GM12878 (cell line): Measurements from ENCODE around the gene VIPR2. TPM values are rescaled to one million over a fixed set of nuclear protein-coding genes. Genes with fewer than 3 reads are reported as not detected.

ENCODE experiments used
- ATAC-seq: fragments of 200-7000 bp; cut with Tn5 transposase; 3 replicates; pipeline ENCODE4 v1.9.1; 2020; ENCODE audit warnings: mild to moderate bottlenecking, moderate library complexity
- BruUV-seq: library from RNA; stranded (reverse); fragments of 400-500 nt; replicated peaks from 2 replicates; lab custom pipeline; 2021; lab: Mats Ljungman, UMichigan
- CTCF ChIA-PET: fragments of 300-600 bp; sonication (Branson Sonifier 250); formaldehyde crosslinking; extraction: SDS; loops from one replicate; lab custom pipeline; 2021; ENCODE audit warnings: inconsistent platforms; lab: Yijun Ruan, JAX
- POLR2A ChIA-PET: fragments of 350-600 bp; formaldehyde crosslinking; extraction: SDS; loops from one replicate; lab custom pipeline; 2021; ENCODE audit warnings: inconsistent platforms; lab: Charles Lee
- RAD21 ChIA-PET: fragments of 300-600 bp; sonication (Branson Sonifier 250); formaldehyde crosslinking; loops from one replicate; lab custom pipeline; 2023; ENCODE audit warnings: antibody characterized with exemption; ENCODE audit not compliant: unreplicated experiment; lab: Charles Lee
- SMC1A ChIA-PET: fragments of 300-600 bp; sonication (Branson Sonifier 250); formaldehyde crosslinking; loops from one replicate; lab custom pipeline; 2023; ENCODE audit not compliant: unreplicated experiment, uncharacterized antibody; lab: Charles Lee
- DNase-seq: peaks from one replicate; pipeline ENCODE4 v3.0.0-alpha.2; 2011; ENCODE audit warnings: low read depth, low spot score
- FAIRE-seq: peaks from 3 replicates; lab custom pipeline; 2011; peaks lifted over from hg19 to GRCh38; lab: Jason Lieb, UNC
- H2AFZ ChIP-seq: 2 replicates; pipeline ENCODE4 v1.6.0; 2011; ENCODE audit warnings: low read depth, low read length, control low read depth; ENCODE audit not compliant: control insufficient read depth
- H3K27ac ChIP-seq: 2 replicates; pipeline ENCODE4 v1.5.1; 2011; ENCODE audit warnings: control low read depth; ENCODE audit not compliant: control insufficient read depth, insufficient read depth
- H3K27me3 ChIP-seq, 2 experiments: replicated peaks in 1 of 2; 2 replicates each; pipeline versions ENCODE4 v1.6.0 to v1.6.1; 2011; ENCODE audit warnings: low read length in 1 of 2; ENCODE audit not compliant: control insufficient read depth in 2 of 2, insufficient read depth in 2 of 2
- H3K36me3 ChIP-seq, 2 experiments: 2 replicates each; pipeline ENCODE4 v1.5.1; 2011; ENCODE audit warnings: low read length in 1 of 2; ENCODE audit not compliant: control insufficient read depth in 2 of 2, insufficient read depth in 2 of 2
- H3K4me1 ChIP-seq: 2 replicates; pipeline ENCODE4 v1.6.1; 2011; ENCODE audit warnings: mild to moderate bottlenecking, low read length, moderate library complexity, mixed read lengths; ENCODE audit not compliant: control insufficient read depth, insufficient read depth
- H3K4me2 ChIP-seq: 2 replicates; pipeline ENCODE4 v1.6.0; 2011; ENCODE audit warnings: control low read depth; ENCODE audit not compliant: control insufficient read depth, insufficient read depth
- H3K4me3 ChIP-seq: fragments of 200-600 bp; sonication (generic); 2 replicates; pipeline ENCODE4 v1.5.1; 2016
- H3K79me2 ChIP-seq: 2 replicates; pipeline ENCODE4 v1.6.0; 2011; ENCODE audit warnings: low read length; ENCODE audit not compliant: control insufficient read depth, insufficient read depth
- H3K9ac ChIP-seq: 2 replicates; pipeline ENCODE4 v1.8.0; 2011; ENCODE audit warnings: low read length, control low read depth, mixed read lengths; ENCODE audit not compliant: control insufficient read depth, insufficient read depth
- H3K9me3 ChIP-seq: replicated peaks from 3 replicates; pipeline ENCODE4 v1.5.1; 2011; ENCODE audit warnings: mild to moderate bottlenecking, low read length; ENCODE audit not compliant: control insufficient read depth, insufficient read depth
- H4K20me1 ChIP-seq: 2 replicates; pipeline ENCODE4 v1.6.0; 2011; ENCODE audit not compliant: control insufficient read depth, insufficient read depth
- BACH1 ChIP-seq: fragments of 450-650 bp; IDR thresholded peaks from 2 replicates; pipeline ENCODE4 v1.6.1; 2017; ENCODE audit warnings: mild to moderate bottlenecking, borderline replicate concordance
- DPF2 ChIP-seq: fragments of 450-650 bp; IDR thresholded peaks from 2 replicates; pipeline ENCODE4 v1.6.1; 2017; ENCODE audit warnings: mild to moderate bottlenecking
- EP300 ChIP-seq, 2 experiments: fragments of 150-350 bp in 1 of 2; IDR thresholded peaks; 2 replicates each; pipeline ENCODE4 v1.6.1; 2011 to 2012; ENCODE audit warnings: low read depth in 2 of 2, low read length in 2 of 2, borderline replicate concordance in 1 of 2, improper control_type of control experiment in 1 of 2, inconsistent platforms in 1 of 2; ENCODE audit not compliant: control insufficient read depth in 1 of 2
- FOXM1 ChIP-seq: IDR thresholded peaks from 2 replicates; pipeline ENCODE4 v1.6.1; 2012; ENCODE audit warnings: low read depth, mild to moderate bottlenecking, inconsistent platforms, low read length, moderate library complexity
- GATAD2B ChIP-seq: fragments of 450-650 bp; conservative IDR thresholded peaks from 2 replicates; pipeline ENCODE4 v1.6.1; 2017; ENCODE audit warnings: low read depth, mild to moderate bottlenecking, moderate library complexity
- HDAC6 ChIP-seq: fragments of 200-600 bp; sonication (generic); IDR thresholded peaks from one replicate; pipeline ENCODE4 v1.8.0; 2017; ENCODE audit warnings: antibody characterized with exemption; ENCODE audit not compliant: unreplicated experiment
- IRF5 ChIP-seq: fragments of 450-650 bp; IDR thresholded peaks from 2 replicates; pipeline ENCODE4 v1.6.1; 2017; ENCODE audit warnings: borderline replicate concordance
- MXI1 ChIP-seq: fragments of 150-350 bp; IDR thresholded peaks from 2 replicates; pipeline ENCODE4 v1.6.1; 2011; ENCODE audit warnings: low read depth, mild to moderate bottlenecking, inconsistent platforms, low read length, improper control_type of control experiment
- NBN ChIP-seq: fragments of 450-650 bp; IDR thresholded peaks from 2 replicates; pipeline ENCODE4 v1.6.1; 2016
- NR2C1 ChIP-seq: fragments of 450-650 bp; IDR thresholded peaks from 2 replicates; pipeline ENCODE4 v1.6.1; 2017; ENCODE audit warnings: antibody characterized with exemption, mild to moderate bottlenecking, moderate library complexity
- PML ChIP-seq: IDR thresholded peaks from 2 replicates; pipeline ENCODE4 v1.6.1; 2012; ENCODE audit warnings: low read length, inconsistent platforms
- POLR2A ChIP-seq: IDR thresholded peaks from 2 replicates; pipeline ENCODE4 v1.6.1; 2011; ENCODE audit warnings: low read depth, mild to moderate bottlenecking, low read length
- RAD51 ChIP-seq: fragments of 450-650 bp; IDR thresholded peaks from 2 replicates; pipeline ENCODE4 v1.6.1; 2016; ENCODE audit warnings: moderate library complexity, mild to moderate bottlenecking, inconsistent platforms
- RB1 ChIP-seq: fragments of 450-650 bp; formaldehyde crosslinking; IDR thresholded peaks from 2 replicates; pipeline ENCODE4 v1.6.1; 2017; ENCODE audit warnings: mild to moderate bottlenecking, borderline replicate concordance
- SRF ChIP-seq, 2 experiments: IDR thresholded peaks; 2 replicates each; pipeline ENCODE4 v1.6.1; 2011; ENCODE audit warnings: low read depth in 2 of 2, low read length in 2 of 2, mild to moderate bottlenecking in 1 of 2, moderate library complexity in 1 of 2
- USF2 ChIP-seq: IDR thresholded peaks from 2 replicates; pipeline ENCODE4 v1.6.1; 2011; ENCODE audit warnings: low read depth, low read length, improper control_type of control experiment, borderline replicate concordance
- WGBS: methylation state at CpG from one replicate; pipeline ENCODE4 v1.1.6; 2016; ENCODE audit warnings: low lambda C conversion rate; ENCODE audit not compliant: insufficient replicate concordance, insufficient coverage; ENCODE audit errors: missing lambda C conversion rate; 5-methylcytosine and 5-hydroxymethylcytosine counted together
- in situ Hi-C: fragments of 300-500 bp; cut with MboI; formaldehyde crosslinking; loops from 9 replicates; pipeline ENCODE4 v1.14.3; 2018; ENCODE audit warnings: mixed read lengths
- intact Hi-C: fragments of 100-400 bp; cut with micrococcal nuclease; formaldehyde crosslinking; loops from one replicate; pipeline ENCODE4 v1.14.2; 2022; ENCODE audit not compliant: unreplicated experiment
- polyA plus RNA-seq, 11 experiments: library from polyadenylated mRNA; depleted of rRNA in 4 of 11; unstranded in 6 of 11; stranded (reverse) in 5 of 11; fragments of >200 nt; fragmentation: Nextera tagmentation in 4 of 11; fragmentation: Illumina TruSeq in 1 of 11; extraction: Ambion mirVana in 4 of 11; extraction: Trizol in 1 of 11; gene quantifications; 1 replicate in 1 of 11; 2 replicates in 10 of 11; pipeline versions ENCODE4 v1.2.1 to v1.2.3, GENCODE V29; 2011 to 2016; ENCODE audit warnings: inconsistent platforms in 2 of 11, missing spikeins in 2 of 11, low read depth in 1 of 11
- total RNA-seq, 4 experiments: library from RNA; depleted of rRNA in 3 of 4; stranded (reverse); fragments of >200 nt in 3 of 4; fragmentation: Illumina TruSeq in 1 of 4; extraction: Trizol in 1 of 4; gene quantifications; 2 replicates each; pipeline versions ENCODE4 v1.2.1 to v1.2.3, GENCODE V29; 2013 to 2021
- TF ChIP-seq, protein P1 (sequence below): IDR thresholded peaks from 2 replicates; pipeline ENCODE4 v1.6.1; 2012; ENCODE audit warnings: improper control_type of control experiment, low read depth, low read length; ENCODE audit not compliant: insufficient replicate concordance

The VIPR2 gene
- total and polyA plus RNA-seq, 10 of the 15 experiments (the other 5 are each of a cell fraction or from before 2014, with no cell fraction given): not detected

DNA sequence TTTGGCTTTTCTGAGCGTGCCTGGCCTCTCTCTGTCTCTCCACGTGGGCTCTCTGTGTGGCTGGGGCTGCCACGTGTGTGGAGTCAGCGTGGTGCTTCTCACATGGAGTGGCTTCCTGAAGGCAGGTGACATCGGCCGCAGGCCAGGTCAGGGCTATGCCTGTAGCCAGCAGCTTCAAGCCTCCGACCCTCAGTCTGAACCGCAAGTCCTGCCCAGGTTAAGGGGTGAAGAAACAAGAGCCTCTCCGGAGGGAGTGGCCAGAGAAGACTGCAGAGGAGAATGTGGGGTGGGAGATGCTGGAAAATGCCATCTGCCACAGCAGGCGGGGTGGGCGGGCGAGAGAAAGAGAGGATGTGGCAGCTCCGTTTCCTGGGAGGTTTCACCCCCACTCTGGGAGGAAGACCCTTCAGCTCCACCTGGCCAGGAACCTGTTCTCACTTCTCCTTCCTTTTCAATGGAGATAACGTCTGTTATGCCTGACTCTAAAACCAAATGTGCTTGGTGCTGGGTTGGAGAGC, 14.3 kb upstream of the VIPR2 start:
- FAIRE-seq (no peak), DNase-seq (no peak)
- no peaks in the 10 kb centered on the region for H3K36me3 ChIP-seq
- TF ChIP-seq RB1 (no peak), SRF (IDR thresholded peaks at IDR 0.05; ENCODE audit: low read depth in 2 of 2, low read length in 2 of 2) (no peak), GATAD2B (no peak), MXI1 (no peak), DPF2 (no peak), NR2C1 (no peak), FOXM1 (no peak), EP300 (IDR thresholded peaks at IDR 0.05; ENCODE audit: borderline replicate concordance in 1 of 2, control insufficient read depth in 1 of 2, low read depth in 2 of 2, low read length in 2 of 2) (no peak), HDAC6 (no peak), NBN (no peak), IRF5 (no peak), BACH1 (no peak), POLR2A (no peak), USF2 (no peak), PML (no peak), RAD51 (no peak)
- TF ChIP-seq, protein P1, sequence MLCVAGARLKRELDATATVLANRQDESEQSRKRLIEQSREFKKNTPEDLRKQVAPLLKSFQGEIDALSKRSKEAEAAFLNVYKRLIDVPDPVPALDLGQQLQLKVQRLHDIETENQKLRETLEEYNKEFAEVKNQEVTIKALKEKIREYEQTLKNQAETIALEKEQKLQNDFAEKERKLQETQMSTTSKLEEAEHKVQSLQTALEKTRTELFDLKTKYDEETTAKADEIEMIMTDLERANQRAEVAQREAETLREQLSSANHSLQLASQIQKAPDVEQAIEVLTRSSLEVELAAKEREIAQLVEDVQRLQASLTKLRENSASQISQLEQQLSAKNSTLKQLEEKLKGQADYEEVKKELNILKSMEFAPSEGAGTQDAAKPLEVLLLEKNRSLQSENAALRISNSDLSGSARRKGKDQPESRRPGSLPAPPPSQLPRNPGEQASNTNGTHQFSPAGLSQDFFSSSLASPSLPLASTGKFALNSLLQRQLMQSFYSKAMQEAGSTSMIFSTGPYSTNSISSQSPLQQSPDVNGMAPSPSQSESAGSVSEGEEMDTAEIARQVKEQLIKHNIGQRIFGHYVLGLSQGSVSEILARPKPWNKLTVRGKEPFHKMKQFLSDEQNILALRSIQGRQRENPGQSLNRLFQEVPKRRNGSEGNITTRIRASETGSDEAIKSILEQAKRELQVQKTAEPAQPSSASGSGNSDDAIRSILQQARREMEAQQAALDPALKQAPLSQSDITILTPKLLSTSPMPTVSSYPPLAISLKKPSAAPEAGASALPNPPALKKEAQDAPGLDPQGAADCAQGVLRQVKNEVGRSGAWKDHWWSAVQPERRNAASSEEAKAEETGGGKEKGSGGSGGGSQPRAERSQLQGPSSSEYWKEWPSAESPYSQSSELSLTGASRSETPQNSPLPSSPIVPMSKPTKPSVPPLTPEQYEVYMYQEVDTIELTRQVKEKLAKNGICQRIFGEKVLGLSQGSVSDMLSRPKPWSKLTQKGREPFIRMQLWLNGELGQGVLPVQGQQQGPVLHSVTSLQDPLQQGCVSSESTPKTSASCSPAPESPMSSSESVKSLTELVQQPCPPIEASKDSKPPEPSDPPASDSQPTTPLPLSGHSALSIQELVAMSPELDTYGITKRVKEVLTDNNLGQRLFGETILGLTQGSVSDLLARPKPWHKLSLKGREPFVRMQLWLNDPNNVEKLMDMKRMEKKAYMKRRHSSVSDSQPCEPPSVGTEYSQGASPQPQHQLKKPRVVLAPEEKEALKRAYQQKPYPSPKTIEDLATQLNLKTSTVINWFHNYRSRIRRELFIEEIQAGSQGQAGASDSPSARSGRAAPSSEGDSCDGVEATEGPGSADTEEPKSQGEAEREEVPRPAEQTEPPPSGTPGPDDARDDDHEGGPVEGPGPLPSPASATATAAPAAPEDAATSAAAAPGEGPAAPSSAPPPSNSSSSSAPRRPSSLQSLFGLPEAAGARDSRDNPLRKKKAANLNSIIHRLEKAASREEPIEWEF: no peak
- TF ChIP-seq, all 136 proteins: peak for 0
- BruUV-seq: no TSS peak
- ChIA-PET POLR2A (no interaction called here), CTCF (no interaction called here), SMC1A (no interaction called here), RAD21 (no interaction called here)
- WGBS: 24% methylated on average over 14 of the region's 14 CpGs
- intact Hi-C loops (no loop called here), in situ Hi-C loops (no loop called here)
- H4K20me1 ChIP-seq: no peaks in the 10 kb centered on the region
- H3K4me3 ChIP-seq: no peak overlapping the region
- no peak for ATAC-seq
- no peak overlapping the region for H3K9ac ChIP-seq
- H3K27ac ChIP-seq: no peak overlapping the region
- no peaks in the 10 kb centered on the region for H3K79me2 ChIP-seq
- H2AFZ ChIP-seq: no peak overlapping the region
- no peaks in the 10 kb centered on the region for H3K27me3 ChIP-seq
- no peaks in the 10 kb centered on the region for H3K4me1 ChIP-seq
- H3K4me2 ChIP-seq: no peak overlapping the region
- H3K9me3 ChIP-seq: no peaks in the 10 kb centered on the region
